IPS-11a (cell line): ENCODE data around the gene CYFIP1.
A peak's percentile ranks its signal among the peaks of the same experiment; 100 is the strongest.

Source experiments
- H3K4me3 ChIP-seq: one replicate; pipeline ENCODE4 v1.5.1; 2013; ENCODE audit warnings: low read depth, low read length, control low read depth

CYFIP1 gene

GRCh38 chr15:22871481-22872086 is 108.6 kb downstream of the CYFIP1 start:
- no peak overlapping the region for H3K4me3 ChIP-seq

DNA sequence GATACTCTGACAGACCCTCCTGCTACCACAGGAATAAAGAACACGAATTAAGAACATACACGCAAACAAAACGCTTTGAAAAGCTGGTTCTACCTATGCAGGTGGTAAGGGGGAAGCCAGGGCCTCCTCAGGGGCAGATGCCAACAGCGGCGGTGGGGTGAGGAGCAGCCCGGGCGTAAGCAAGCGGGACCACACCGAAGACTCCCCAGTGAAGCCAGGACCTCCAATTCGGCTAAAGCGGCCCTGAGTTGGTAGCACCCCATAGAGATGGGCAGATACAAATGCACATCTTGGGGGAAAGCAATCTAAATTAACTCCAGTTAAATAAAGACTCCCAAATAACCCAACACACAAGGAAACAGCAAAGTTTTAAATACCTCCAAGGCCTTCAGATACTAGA is 109.3 kb downstream of the CYFIP1 start:
- no peak overlapping the region for H3K4me3 ChIP-seq

DNA sequence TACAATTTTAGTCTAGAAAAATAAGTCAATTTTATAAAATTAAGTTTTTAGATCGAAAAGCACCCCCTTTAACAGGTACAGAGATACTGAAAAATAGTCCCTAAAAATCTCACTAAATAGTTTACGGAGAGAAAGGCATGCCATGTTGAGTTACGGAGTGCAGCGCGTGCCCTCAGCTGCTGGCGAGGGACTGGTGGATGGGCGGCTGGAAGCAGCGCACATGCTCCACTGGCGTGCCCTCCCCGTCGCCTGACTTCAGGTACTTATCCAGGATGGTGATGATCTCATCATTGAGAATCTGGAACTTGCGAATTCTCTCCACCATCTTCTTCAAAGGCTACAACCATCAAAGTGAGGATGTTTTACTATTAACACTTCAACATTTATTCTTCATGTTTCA is 110.3 kb downstream of the CYFIP1 start:
- H3K4me3 ChIP-seq, result no peak overlapping the region

GRCh38 chr15:22868928-22869327 is 111.2 kb downstream of the CYFIP1 start:
- H3K4me3 ChIP-seq, result no peak overlapping the region

DNA sequence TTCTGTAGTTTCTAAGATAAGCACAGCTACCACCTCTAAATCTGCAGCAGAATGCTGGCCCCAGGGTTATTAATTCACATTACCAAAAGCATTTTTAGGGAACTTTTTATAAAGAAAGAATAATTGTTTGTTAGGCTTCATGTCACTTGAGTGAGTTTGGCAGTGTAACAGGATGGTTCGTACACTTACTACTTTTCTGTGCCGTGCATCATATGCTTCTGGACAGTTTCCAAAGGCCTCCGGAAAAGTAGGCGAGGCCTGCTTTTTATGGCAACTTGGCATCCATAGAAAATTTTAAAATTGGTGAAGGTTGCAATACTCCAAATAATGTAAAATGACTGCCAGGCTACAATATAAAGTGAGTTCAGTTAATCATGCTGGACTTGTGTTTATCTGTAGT is 111.7 kb downstream of the CYFIP1 start:
- no peak overlapping the region for H3K4me3 ChIP-seq

DNA sequence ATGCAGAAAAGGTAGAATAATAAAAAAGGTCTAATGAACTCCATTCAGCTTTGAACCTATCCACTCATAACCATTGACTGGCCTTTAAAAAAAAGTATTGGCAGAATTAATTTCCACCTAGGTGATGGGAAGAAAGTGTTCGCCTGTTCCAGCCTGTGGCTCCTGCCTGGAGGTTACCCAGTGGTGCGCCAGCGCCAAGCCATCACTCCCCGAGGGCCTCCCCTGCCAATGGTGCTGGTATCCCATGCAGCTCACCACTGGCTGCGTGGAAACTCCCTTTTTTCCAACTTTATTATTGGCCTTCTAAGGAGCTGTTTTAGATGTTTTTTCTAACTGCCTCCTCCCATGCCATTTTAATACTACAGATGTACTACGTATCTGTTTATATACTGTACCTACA is 112.3 kb downstream of the CYFIP1 start:
- H3K4me3 ChIP-seq, result no peak overlapping the region

- no peak overlapping the region for H3K4me3 ChIP-seq
Measured at GRCh38 chr15:22866079-22866478, 114.1 kb downstream of the CYFIP1 start.

GRCh38 chr15:22863356-22863755 is 116.8 kb downstream of the CYFIP1 start:
- no peak overlapping the region for H3K4me3 ChIP-seq

- H3K4me3 ChIP-seq, result no peak overlapping the region
Measured at GRCh38 chr15:22861161-22861560, 119.0 kb downstream of the CYFIP1 start.

GRCh38 chr15:22856659-22857058 is 123.5 kb downstream of the CYFIP1 start:
- no peak overlapping the region for H3K4me3 ChIP-seq

DNA sequence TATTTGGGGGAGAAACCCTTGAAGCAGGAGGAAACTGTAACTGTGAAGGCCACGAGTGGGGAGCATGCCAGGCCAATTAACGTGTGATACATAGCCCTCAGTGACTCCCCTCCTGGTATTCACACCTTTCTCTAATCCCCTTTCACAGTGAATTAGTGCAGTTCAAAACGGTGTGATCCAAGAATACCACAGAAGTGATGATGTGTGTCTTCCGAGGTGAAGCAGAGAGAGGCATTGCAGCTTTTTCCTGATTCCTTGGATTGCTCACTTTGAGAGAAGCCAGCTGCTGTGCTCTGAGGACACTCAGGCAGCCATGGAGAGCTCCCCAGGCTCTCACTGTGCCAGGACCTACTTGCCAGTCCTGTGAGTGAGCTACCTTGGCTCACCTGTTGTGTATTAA is 124.4 kb downstream of the CYFIP1 start:
- no peak overlapping the region for H3K4me3 ChIP-seq

GRCh38 chr15:22851513-22851912 is 128.7 kb downstream of the CYFIP1 start:
- H3K4me3 ChIP-seq, result no peak overlapping the region

- no peak overlapping the region for H3K4me3 ChIP-seq
Measured at GRCh38 chr15:22850055-22850454, 130.1 kb downstream of the CYFIP1 start.

GRCh38 chr15:22846073-22846472 is 134.1 kb downstream of the CYFIP1 start:
- no peak overlapping the region for H3K4me3 ChIP-seq

- no peak overlapping the region for H3K4me3 ChIP-seq
Measured at GRCh38 chr15:22845289-22845900, 134.8 kb downstream of the CYFIP1 start.

DNA sequence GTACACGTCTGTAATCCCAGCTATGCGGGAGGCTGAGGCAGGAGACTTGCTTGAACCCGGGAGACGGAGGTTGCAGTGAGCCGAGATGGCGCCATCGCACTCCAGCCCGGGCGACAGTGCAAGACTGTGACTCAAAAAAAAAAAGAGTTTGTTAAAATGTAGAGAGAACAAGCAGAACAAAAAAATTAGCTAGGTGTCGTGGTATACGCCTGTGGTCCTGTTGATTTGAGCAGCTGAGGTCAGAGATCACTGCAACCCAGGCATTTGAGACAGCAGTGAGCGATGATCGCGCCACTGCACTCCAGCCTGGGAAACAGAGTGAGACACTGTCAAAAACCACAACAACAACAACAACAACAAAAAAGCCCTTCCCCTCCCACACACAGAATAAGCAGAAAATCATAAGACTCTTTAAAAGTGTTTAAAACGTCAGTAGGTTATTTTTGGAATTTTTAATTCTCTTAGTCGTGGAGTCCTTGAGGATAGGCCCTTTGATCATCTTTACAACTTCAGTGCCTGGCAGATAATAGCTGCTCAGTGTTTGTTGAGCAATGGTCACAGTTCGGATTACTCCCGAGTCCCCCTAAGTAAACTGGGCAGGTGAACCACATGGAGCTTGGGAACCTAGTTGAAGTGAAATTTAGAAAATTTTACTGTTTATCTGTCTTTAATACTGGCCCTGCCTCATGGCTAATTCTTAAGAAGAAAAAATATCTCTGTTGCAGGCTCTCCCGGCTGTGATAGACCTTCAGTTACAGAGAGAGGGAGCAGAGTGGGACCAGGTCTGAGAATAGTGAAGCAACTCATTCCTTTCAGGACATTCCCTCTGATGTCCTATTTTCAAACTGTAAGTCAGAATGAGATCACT is 135.5 kb downstream of the CYFIP1 start:
- H3K4me3 ChIP-seq, result no peak overlapping the region

DNA sequence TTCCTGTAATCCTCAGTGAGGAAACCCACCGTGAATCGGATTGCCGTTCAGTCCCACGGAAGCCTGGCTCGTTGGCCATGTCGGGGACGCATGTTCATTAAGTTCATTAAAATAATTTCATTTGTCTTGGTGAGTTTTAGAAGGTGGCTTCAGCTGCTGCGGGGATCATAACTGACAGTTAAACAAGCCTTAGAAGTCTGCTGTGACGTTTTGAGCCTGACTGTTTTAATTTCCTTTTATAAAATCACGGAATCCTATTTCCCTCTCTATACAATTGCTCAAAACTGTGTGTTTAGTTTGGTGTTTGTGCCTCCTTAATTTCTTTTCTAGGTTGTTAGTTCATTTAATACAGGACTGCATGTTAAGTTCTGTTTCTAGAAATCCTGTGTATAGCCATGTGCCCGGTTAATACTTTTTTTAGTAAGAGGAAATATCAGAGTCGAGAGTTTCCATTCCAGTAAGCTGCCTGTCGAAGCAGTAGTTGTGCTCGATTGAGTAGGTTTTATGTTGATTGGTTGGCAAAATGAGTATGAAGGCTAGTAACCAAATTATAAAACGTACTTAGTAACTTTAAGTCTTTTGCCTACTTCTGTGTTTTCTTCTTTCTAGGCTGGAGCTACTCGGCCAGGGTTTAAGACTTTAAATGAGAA is 141.0 kb downstream of the CYFIP1 start:
- H3K4me3 ChIP-seq, result peak overlapping the region; percentile 94

- H3K4me3 ChIP-seq, result peak within 1 kb of the TSS; percentile 94
Measured at GRCh38 chr15:22838292-22839042, 141.7 kb downstream of the CYFIP1 start, which contains the start of gene NIPA2. Gene NIPA2, plus strand, starts transcription at chr15:22838666. Its CDS starts 13,066 bp downstream, at chr15:22851732.

DNA sequence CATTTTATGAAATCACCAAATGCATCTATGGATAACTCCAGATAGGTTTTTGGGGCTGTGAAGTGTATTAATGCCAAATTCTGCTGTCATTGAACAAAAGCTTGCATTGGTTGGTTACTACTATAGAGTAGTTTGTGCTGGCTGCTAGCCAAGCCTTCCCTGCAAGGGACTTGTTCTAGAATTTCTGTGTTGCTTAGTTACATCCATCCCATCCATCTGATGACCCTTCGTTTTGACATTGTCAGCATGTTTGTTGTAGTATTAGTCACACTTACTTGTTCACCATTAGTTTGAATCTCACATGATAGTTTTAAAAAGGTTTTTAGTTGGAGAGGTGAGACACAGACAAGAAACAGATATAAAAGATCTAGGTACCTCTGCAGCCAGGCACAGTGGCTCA is 148.7 kb downstream of the CYFIP1 start:
- no peak overlapping the region for H3K4me3 ChIP-seq

- H3K4me3 ChIP-seq, result no peak overlapping the region
Measured at GRCh38 chr15:22827125-22827524, 153.0 kb downstream of the CYFIP1 start.
